ENCODE results near the gene MRPL12. TPM values are rescaled to one million over a fixed set of nuclear protein-coding genes. Genes with fewer than 3 reads are reported as not detected.

The MRPL12 gene
- total RNA-seq, 4 donors from 2014 or later: 24.5 to 47.9 (median 39.2) TPM

GRCh38 chr17:81690549-81690948 is 12.6 kb upstream of the MRPL12 start:
- no peak for DNase-seq (ENCODE audit: extremely low spot score)
- TF ChIP-seq POLR2AphosphoS5 (IDR thresholded peaks at IDR 0.05) (no peak), POLR2A (IDR thresholded peaks at IDR 0.05; ENCODE audit: low read depth) (no peak), EP300 (IDR thresholded peaks at IDR 0.05) (no peak), CTCF (IDR thresholded peaks at IDR 0.05) (no peak)
- Histone ChIP-seq H3K36me3 (peaks cover 78 to 100% (median 100%) of the 10 kb centered on the region in 4 donors), H3K27ac (replicated peaks in 1 of 4) (no peak overlapping the region), H3K4me3 (no peak overlapping the region), H3K4me1 (peaks cover 3 to 13% (median 8%) of the 10 kb centered on the region in 4 donors), H3K9me3 (no peaks in the 10 kb centered on the region), H3K27me3 (no peaks in the 10 kb centered on the region)
- 84% methylated on average over 7 of the region's 17 CpGs for WGBS
- intact Hi-C loops (cut with DNase I): no loop called here

DNA sequence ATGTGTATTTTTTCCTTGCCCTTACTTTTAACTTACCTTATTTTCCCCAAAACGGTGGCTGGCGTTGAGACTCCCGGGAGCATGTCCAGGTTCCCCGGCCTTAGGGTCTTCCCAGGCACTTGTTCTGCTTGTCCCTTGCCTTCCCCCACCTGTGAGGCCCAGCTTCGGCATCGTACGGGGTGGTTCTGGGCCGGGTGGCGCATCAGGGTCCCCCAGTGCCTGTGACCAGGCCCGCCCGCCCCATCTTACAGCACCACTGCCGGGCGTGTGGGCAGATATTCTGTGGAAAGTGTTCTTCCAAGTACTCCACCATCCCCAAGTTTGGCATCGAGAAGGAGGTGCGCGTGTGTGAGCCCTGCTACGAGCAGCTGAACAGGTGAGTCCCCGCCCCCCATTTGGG is 12.0 kb upstream of the MRPL12 start:
- no peak for DNase-seq (ENCODE audit: extremely low spot score)
- Histone ChIP-seq H3K27me3 (no peaks in the 10 kb centered on the region), H3K36me3 (peaks cover 84 to 100% (median 100%) of the 10 kb centered on the region in 4 donors), H3K4me1 (peaks cover 0 to 6% (median 2%) of the 10 kb centered on the region in 4 donors), H3K9me3 (no peaks in the 10 kb centered on the region), H3K27ac (replicated peaks in 1 of 4) (no peak overlapping the region), H3K4me3 (no peak overlapping the region)
- 96% methylated on average over 13 of the region's 18 CpGs for WGBS
- TF ChIP-seq POLR2AphosphoS5 (IDR thresholded peaks at IDR 0.05): no peak
- TF ChIP-seq EP300 (IDR thresholded peaks at IDR 0.05): no peak
- no peak for TF ChIP-seq POLR2A (IDR thresholded peaks at IDR 0.05; ENCODE audit: low read depth)
- no peak for TF ChIP-seq CTCF (IDR thresholded peaks at IDR 0.05)
- intact Hi-C loops (cut with DNase I): no loop called here

DNA sequence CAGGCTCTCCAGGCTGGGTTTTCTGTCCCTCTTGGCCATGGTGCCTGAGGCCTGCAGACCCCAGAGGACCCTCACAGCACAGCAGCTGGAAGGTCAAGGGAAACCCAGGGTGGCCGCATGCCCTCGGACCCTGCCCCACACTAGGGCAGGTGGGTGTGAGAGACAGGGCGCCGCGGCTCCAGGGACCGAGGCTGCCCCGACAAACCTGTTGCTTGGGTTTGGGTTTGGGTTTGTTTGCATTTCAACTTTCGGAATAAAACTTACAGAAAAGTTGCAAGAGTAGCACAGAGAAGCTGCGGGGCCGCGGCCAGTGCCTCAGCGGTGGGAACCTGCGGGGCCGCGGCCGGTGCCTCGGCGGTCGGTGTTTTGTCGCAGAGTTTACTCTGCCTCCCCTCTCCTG is 11.6 kb upstream of the MRPL12 start:
- Histone ChIP-seq H3K36me3 (peaks cover 84 to 100% (median 100%) of the 10 kb centered on the region in 4 donors), H3K27me3 (no peaks in the 10 kb centered on the region), H3K27ac (replicated peaks in 1 of 4) (no peak overlapping the region), H3K4me1 (peaks cover 0 to 3% (median 1%) of the 10 kb centered on the region in 4 donors), H3K9me3 (no peaks in the 10 kb centered on the region), H3K4me3 (no peak overlapping the region)
- intact Hi-C loops (cut with DNase I): no loop called here
- 96% methylated on average over 20 of the region's 20 CpGs for WGBS
- no peak for DNase-seq (ENCODE audit: extremely low spot score)
- no peak for TF ChIP-seq CTCF (IDR thresholded peaks at IDR 0.05)
- no peak for TF ChIP-seq POLR2AphosphoS5 (IDR thresholded peaks at IDR 0.05)
- no peak for TF ChIP-seq POLR2A (IDR thresholded peaks at IDR 0.05; ENCODE audit: low read depth)
- TF ChIP-seq EP300 (IDR thresholded peaks at IDR 0.05): no peak

GRCh38 chr17:81693509-81694210 is 9.5 kb upstream of the MRPL12 start:
- Histone ChIP-seq H3K27me3 (no peaks in the 10 kb centered on the region), H3K4me1 (peaks cover 0 to 8% (median 0%) of the 10 kb centered on the region in 4 donors), H3K36me3 (peaks cover 81 to 100% (median 100%) of the 10 kb centered on the region in 4 donors), H3K4me3 (no peak overlapping the region), H3K9me3 (no peaks in the 10 kb centered on the region), H3K27ac (replicated peaks in 1 of 4) (no peak overlapping the region)
- TF ChIP-seq EP300 (IDR thresholded peaks at IDR 0.05) (no peak), CTCF (IDR thresholded peaks at IDR 0.05) (no peak), POLR2AphosphoS5 (IDR thresholded peaks at IDR 0.05) (no peak), POLR2A (IDR thresholded peaks at IDR 0.05; ENCODE audit: low read depth) (no peak)
- intact Hi-C loops (cut with DNase I): no loop called here
- DNase-seq (ENCODE audit: extremely low spot score): no peak
- WGBS: 88% methylated on average over 13 of the region's 35 CpGs
